Measurements from ENCODE around the gene ENTPD1.

ENTPD1 gene

GRCh38 chr10:95784279-95784913 lies 28.4 kb downstream of the ENTPD1 start:
- ATAC-seq (ENCODE audit: low read depth) (no peak), DNase-seq (ENCODE audit: low spot score) (no peak)
- Histone ChIP-seq H3K36me3 (ENCODE audit: low read depth) (no peaks in the 10 kb centered on the region), H3K27ac (ENCODE audit: poor library complexity, severe bottlenecking) (no peak overlapping the region), H3K27me3 (ENCODE audit: insufficient read depth, poor library complexity, severe bottlenecking) (peaks cover 3% of the 10 kb centered on the region), H3K4me3 (ENCODE audit: severe bottlenecking) (no peak overlapping the region), H3K9me3 (ENCODE audit: severe bottlenecking) (no peaks in the 10 kb centered on the region), H3K4me1 (ENCODE audit: insufficient read depth, poor library complexity, severe bottlenecking) (no peaks in the 10 kb centered on the region)
- no peak for TF ChIP-seq CTCF (IDR thresholded peaks at IDR 0.05; ENCODE audit: poor library complexity, severe bottlenecking)

GRCh38 chr10:95785317-95785716 lies 29.4 kb downstream of the ENTPD1 start:
- ATAC-seq (ENCODE audit: low read depth) (no peak), DNase-seq (ENCODE audit: low spot score) (no peak)
- Histone ChIP-seq H3K9me3 (ENCODE audit: severe bottlenecking) (no peaks in the 10 kb centered on the region), H3K27me3 (ENCODE audit: insufficient read depth, poor library complexity, severe bottlenecking) (peaks cover 7% of the 10 kb centered on the region), H3K27ac (ENCODE audit: poor library complexity, severe bottlenecking) (no peak overlapping the region), H3K36me3 (ENCODE audit: low read depth) (no peaks in the 10 kb centered on the region), H3K4me1 (ENCODE audit: insufficient read depth, poor library complexity, severe bottlenecking) (no peaks in the 10 kb centered on the region), H3K4me3 (ENCODE audit: severe bottlenecking) (no peak overlapping the region)
- no peak for TF ChIP-seq CTCF (IDR thresholded peaks at IDR 0.05; ENCODE audit: poor library complexity, severe bottlenecking)

- Histone ChIP-seq H3K4me3 (ENCODE audit: severe bottlenecking) (no peak overlapping the region), H3K27me3 (ENCODE audit: insufficient read depth, poor library complexity, severe bottlenecking) (peaks cover 7% of the 10 kb centered on the region), H3K27ac (ENCODE audit: poor library complexity, severe bottlenecking) (no peak overlapping the region), H3K36me3 (ENCODE audit: low read depth) (no peaks in the 10 kb centered on the region), H3K9me3 (ENCODE audit: severe bottlenecking) (no peaks in the 10 kb centered on the region), H3K4me1 (ENCODE audit: insufficient read depth, poor library complexity, severe bottlenecking) (no peaks in the 10 kb centered on the region)
- TF ChIP-seq CTCF (IDR thresholded peaks at IDR 0.05; ENCODE audit: poor library complexity, severe bottlenecking), result no peak
- ATAC-seq (ENCODE audit: low read depth), result no peak
- DNase-seq (ENCODE audit: low spot score), result no peak
These were observed 30.1 kb downstream of the ENTPD1 start for GRCh38 chr10:95785942-95786669.

- no peak for TF ChIP-seq CTCF (IDR thresholded peaks at IDR 0.05; ENCODE audit: poor library complexity, severe bottlenecking)
- peaks cover 7% of the 10 kb centered on the region for H3K27me3 ChIP-seq (ENCODE audit: insufficient read depth, poor library complexity, severe bottlenecking)
- H3K27ac ChIP-seq (ENCODE audit: poor library complexity, severe bottlenecking), result no peak overlapping the region
- no peak overlapping the region for H3K4me3 ChIP-seq (ENCODE audit: severe bottlenecking)
- H3K9me3 ChIP-seq (ENCODE audit: severe bottlenecking), result no peaks in the 10 kb centered on the region
- H3K36me3 ChIP-seq (ENCODE audit: low read depth), result no peaks in the 10 kb centered on the region
- H3K4me1 ChIP-seq (ENCODE audit: insufficient read depth, poor library complexity, severe bottlenecking), result no peaks in the 10 kb centered on the region
- ATAC-seq (ENCODE audit: low read depth) (no peak), DNase-seq (ENCODE audit: low spot score) (no peak)
These were observed 31.5 kb downstream of the ENTPD1 start for GRCh38 chr10:95787447-95787846.

- H3K4me3 ChIP-seq (ENCODE audit: severe bottlenecking), result no peak overlapping the region
- ATAC-seq (ENCODE audit: low read depth) (no peak), DNase-seq (ENCODE audit: low spot score) (no peak)
- no peaks in the 10 kb centered on the region for H3K36me3 ChIP-seq (ENCODE audit: low read depth)
- H3K27me3 ChIP-seq (ENCODE audit: insufficient read depth, poor library complexity, severe bottlenecking), result peaks cover 7% of the 10 kb centered on the region
- H3K4me1 ChIP-seq (ENCODE audit: insufficient read depth, poor library complexity, severe bottlenecking), result no peaks in the 10 kb centered on the region
- H3K9me3 ChIP-seq (ENCODE audit: severe bottlenecking), result no peaks in the 10 kb centered on the region
- no peak overlapping the region for H3K27ac ChIP-seq (ENCODE audit: poor library complexity, severe bottlenecking)
- TF ChIP-seq CTCF (IDR thresholded peaks at IDR 0.05; ENCODE audit: poor library complexity, severe bottlenecking), result no peak
These were observed 32.9 kb downstream of the ENTPD1 start for GRCh38 chr10:95788830-95789229.

Measured in RWPE2 (cell line).